Thyroid gland (tissue), 4 donors: ENCODE data around the gene P4HA2.

ENCODE experiments used
- CTCF ChIP-seq, 6 experiments: fragments of 200-600 bp in 3 of 6; fragments of 450-650 bp in 3 of 6; sonication (generic) in 3 of 6; IDR thresholded peaks; one replicate each; pipeline ENCODE4 v1.5.1; 2016 to 2019; ENCODE audit warnings: antibody characterized with exemption in 6 of 6, mild to moderate bottlenecking in 2 of 6, inconsistent platforms in 1 of 6, moderate library complexity in 1 of 6
- POLR2A ChIP-seq, 2 donors: fragments of 450-650 bp; IDR thresholded peaks; one replicate each; pipeline ENCODE4 v1.6.1; 2017; ENCODE audit warnings: antibody characterized with exemption in 2 of 2, mild to moderate bottlenecking in 2 of 2, moderate library complexity in 1 of 2

GRCh38 chr5:132150565-132150964 is 77.1 kb downstream of the P4HA2 start:
- TF ChIP-seq CTCF (IDR thresholded peaks at IDR 0.05) (no peak), POLR2A (IDR thresholded peaks at IDR 0.05) (no peak)
